Esophagus squamous epithelium (tissue), 5 donors: Measurements from ENCODE around the gene WHRN. TPM values are rescaled to one million over a fixed set of nuclear protein-coding genes. Genes with fewer than 3 reads are reported as not detected.
A peak's percentile ranks its signal among the peaks of the same experiment; 100 is the strongest.

ENCODE experiments used
- DNase-seq: peaks from one replicate; lab custom pipeline; 2025; lab: John Stamatoyannopoulos, UW
- H3K27ac ChIP-seq, 4 donors: fragments of 200-600 bp; sonication (generic); one replicate each; pipeline ENCODE4 v1.5.1; 2016 to 2019; ENCODE audit warnings: mild to moderate bottlenecking in 1 of 4
- H3K27me3 ChIP-seq, 4 donors: fragments of 200-600 bp; sonication (generic); 1 replicate in 3 of 4; 2 replicates in 1 of 4; pipeline versions ENCODE4 v1.5.1 to v1.6.0; 2017 to 2021; ENCODE audit warnings: antibody characterized with exemption in 1 of 4
- H3K36me3 ChIP-seq, 3 donors: fragments of 200-600 bp; sonication (generic); one replicate each; pipeline ENCODE4 v1.5.1; 2016 to 2019
- H3K4me1 ChIP-seq, 3 donors: fragments of 200-600 bp; sonication (generic); one replicate each; pipeline ENCODE4 v1.5.1; 2017 to 2019
- H3K4me3 ChIP-seq, 4 donors: fragments of 200-600 bp; sonication (generic); 1 replicate in 3 of 4; 2 replicates in 1 of 4; pipeline ENCODE4 v1.5.1; 2016 to 2019; ENCODE audit warnings: mild to moderate bottlenecking in 2 of 4, moderate library complexity in 1 of 4
- H3K9me3 ChIP-seq, 3 donors: fragments of 200-600 bp; sonication (generic); one replicate each; pipeline ENCODE4 v1.5.1; 2016 to 2019
- CTCF ChIP-seq, 6 experiments: fragments of 450-650 bp in 4 of 6; fragments of 200-600 bp in 2 of 6; sonication (generic) in 2 of 6; IDR thresholded peaks; one replicate each; pipeline ENCODE4 v1.5.1; 2016 to 2019; ENCODE audit warnings: antibody characterized with exemption in 6 of 6, mild to moderate bottlenecking in 4 of 6, moderate library complexity in 4 of 6
- POLR2A ChIP-seq, 4 donors: fragments of 450-650 bp; IDR thresholded peaks; one replicate each; pipeline ENCODE4 v1.6.1; 2017; ENCODE audit warnings: antibody characterized with exemption in 4 of 4, mild to moderate bottlenecking in 4 of 4, moderate library complexity in 3 of 4
- WGBS, 2 donors: methylation state at CpG; one replicate each; pipeline ENCODE4 v1.1.5; 2018; 5-methylcytosine and 5-hydroxymethylcytosine counted together
- intact Hi-C: fragments of 100-400 bp; cut with DNase I; formaldehyde crosslinking; loops from one replicate; pipeline ENCODE4 v1.15.0; 2022
- total RNA-seq, 4 donors: library from RNA; depleted of rRNA; stranded (reverse); fragments of >200 nt; gene quantifications; one replicate each; pipeline ENCODE4 v1.1.0, GENCODE V29; 2016
- donor health status: DM: yes; HTN: yes; CAD: no.

Gene WHRN
- total RNA-seq, 4 donors from 2014 or later: 2.9 to 6.1 (median 3.4) TPM

DNA sequence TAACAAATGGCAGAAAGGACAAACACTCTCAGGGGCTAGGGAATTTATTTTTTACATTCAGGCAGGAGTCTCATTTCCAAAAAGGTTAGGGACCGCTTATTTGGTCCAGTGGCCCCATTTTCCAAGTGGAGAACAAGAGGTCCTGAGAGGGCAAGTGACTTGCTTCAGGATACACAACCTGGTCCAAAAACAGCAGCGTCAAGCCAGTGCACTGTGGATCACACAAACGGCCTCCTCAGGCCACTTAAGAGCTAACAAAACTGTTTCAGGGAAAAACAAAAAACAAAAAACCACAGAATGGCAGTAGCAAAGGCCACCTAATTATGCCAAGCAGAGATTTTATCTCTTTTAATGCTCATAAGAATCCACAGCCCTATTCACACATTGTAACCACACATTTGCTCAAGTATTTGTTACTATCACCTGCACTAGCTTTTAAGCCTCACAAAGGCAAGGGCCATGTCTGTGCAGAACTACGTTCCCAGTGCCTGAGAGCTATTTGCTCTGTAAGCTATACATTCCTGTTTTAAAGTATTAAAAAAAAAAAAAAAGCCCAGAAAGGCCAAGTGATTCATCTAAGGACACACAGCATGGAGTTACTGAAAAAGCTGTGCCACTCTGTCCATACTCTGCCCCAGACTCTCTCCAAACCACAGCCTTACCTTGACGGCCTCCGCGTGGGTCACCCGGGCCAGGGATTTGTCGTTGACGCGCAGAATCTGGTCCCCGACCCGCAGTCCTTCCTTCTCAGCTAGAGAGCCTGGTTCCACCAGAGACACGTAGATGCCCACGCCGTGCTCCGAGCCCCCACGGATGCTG, 1.5 kb downstream of the WHRN start:
- Histone ChIP-seq H3K4me1 (peaks cover 14 to 67% (median 15%) of the 10 kb centered on the region in 3 donors), H3K9me3 (no peaks in the 10 kb centered on the region), H3K36me3 (no peaks in the 10 kb centered on the region), H3K27me3 (peaks cover 0 to 38% (median 0%) of the 10 kb centered on the region in 4 donors), H3K27ac (peak overlapping the region; percentile 76 to 87 (median 84)), H3K4me3 (peak overlapping the region; percentile 62 to 86 (median 68))
- intact Hi-C loops: loop anchor here (10.0 kb wide), 2 partner anchors 81 to 99 kb away; partner anchors contain the start of gene ATP6V1G1
- DNase-seq: no peak
- WGBS, 2 donors: 55 to 60% methylated on average over 13 of the region's 18 CpGs
- TF ChIP-seq POLR2A (IDR thresholded peaks at IDR 0.05) (no peak), CTCF (IDR thresholded peaks at IDR 0.05) (no peak)

GRCh38 chr9:114503009-114503408, 2.3 kb downstream of the WHRN start:
- no peak for TF ChIP-seq CTCF (IDR thresholded peaks at IDR 0.05)
- no peak for TF ChIP-seq POLR2A (IDR thresholded peaks at IDR 0.05)
- WGBS, 2 donors: 31 to 37% methylated on average over 7 of the region's 7 CpGs
- intact Hi-C loops: loop anchor here (10.0 kb wide), 2 partner anchors 82 to 98 kb away; partner anchors contain the start of gene ATP6V1G1

GRCh38 chr9:114501796-114502682, 3.2 kb downstream of the WHRN start:
- Histone ChIP-seq H3K36me3 (no peaks in the 10 kb centered on the region), H3K4me1 (peaks cover 14 to 67% (median 15%) of the 10 kb centered on the region in 3 donors), H3K4me3 (peak overlapping the region in 3 of 4 donors; percentile 27 to 45 (median 30)), H3K27me3 (peaks cover 0 to 21% (median 0%) of the 10 kb centered on the region in 4 donors), H3K27ac (peak overlapping the region; percentile 76 to 87 (median 84)), H3K9me3 (no peaks in the 10 kb centered on the region)
- no peak for TF ChIP-seq CTCF (IDR thresholded peaks at IDR 0.05)
- no peak for TF ChIP-seq POLR2A (IDR thresholded peaks at IDR 0.05)
- 25 to 37% methylated on average over 11 to 12 of the region's 12 CpGs for WGBS, 2 donors
- intact Hi-C loops: loop anchor here (10.0 kb wide), 2 partner anchors 83 to 97 kb away; partner anchors contain the start of gene ATP6V1G1
- DNase-seq: no peak

More at GRCh38 chr9:114503009-114503408, 2.3 kb downstream of the WHRN start:
- peaks cover 14 to 67% (median 15%) of the 10 kb centered on the region in 3 donors for H3K4me1 ChIP-seq
- no peaks in the 10 kb centered on the region for H3K9me3 ChIP-seq
- DNase-seq: no peak
- peaks cover 0 to 31% (median 0%) of the 10 kb centered on the region in 4 donors for H3K27me3 ChIP-seq
- peak overlapping the region in 3 of 4 donors; percentile 27 to 62 (median 45) for H3K4me3 ChIP-seq
- H3K36me3 ChIP-seq: no peaks in the 10 kb centered on the region
- peak overlapping the region; percentile 76 to 87 (median 84) for H3K27ac ChIP-seq

GRCh38 chr9:114500697-114501292, 4.5 kb downstream of the WHRN start:
- intact Hi-C loops: loop anchor here (10.0 kb wide), 2 partner anchors 84 to 96 kb away; partner anchors contain the start of gene ATP6V1G1
- peaks cover 0 to 9% (median 0%) of the 10 kb centered on the region in 4 donors for H3K27me3 ChIP-seq

More at GRCh38 chr9:114500697-114501292, 4.5 kb downstream of the WHRN start:
- TF ChIP-seq CTCF (IDR thresholded peaks at IDR 0.05) (no peak), POLR2A (IDR thresholded peaks at IDR 0.05) (no peak)
- H3K9me3 ChIP-seq: no peaks in the 10 kb centered on the region
- H3K36me3 ChIP-seq: no peaks in the 10 kb centered on the region
- H3K27ac ChIP-seq: peak overlapping the region in 1 of 4 donors; percentile 87
- WGBS, 2 donors: 72 to 81% methylated on average over 3 of the region's 3 CpGs
- H3K4me3 ChIP-seq: no peak overlapping the region
- H3K4me1 ChIP-seq: peaks cover 11 to 60% (median 15%) of the 10 kb centered on the region in 3 donors
- no peak for DNase-seq
